Glomerular visceral epithelial cell (primary cell): ENCODE results near the gene KPNA4.
"Not testable (repeated sequence)": the region's sequence is repeated elsewhere in the genome, so short reads cannot be mapped to it uniquely, and the experiment has no call there.

Source experiments
- DNase-seq: peaks from one replicate; pipeline ENCODE4 v3.0.0-alpha.2; 2016; ENCODE audit errors: extremely low spot score

KPNA4 gene

GRCh38 chr3:160490166-160490565 is 75.2 kb downstream of the KPNA4 start:
- DNase-seq: no peak

GRCh38 chr3:160486459-160486869 is 78.9 kb downstream of the KPNA4 start:
- peak; percentile 48 for DNase-seq

GRCh38 chr3:160482796-160483195 is 82.6 kb downstream of the KPNA4 start:
- DNase-seq: no peak

GRCh38 chr3:160481856-160482255 is 83.5 kb downstream of the KPNA4 start:
- no peak for DNase-seq

GRCh38 chr3:160480931-160481330 is 84.4 kb downstream of the KPNA4 start:
- DNase-seq: peak; percentile 53

GRCh38 chr3:160479376-160479775 is 86.0 kb downstream of the KPNA4 start:
- DNase-seq: no peak

GRCh38 chr3:160478338-160478737 is 87.0 kb downstream of the KPNA4 start:
- no peak for DNase-seq

- no peak for DNase-seq
These were observed 87.6 kb downstream of the KPNA4 start for GRCh38 chr3:160477750-160478149.

GRCh38 chr3:160475884-160476283 is 89.5 kb downstream of the KPNA4 start:
- no peak for DNase-seq

GRCh38 chr3:160475153-160475552 is 90.2 kb downstream of the KPNA4 start:
- no peak for DNase-seq

- peak; percentile 17 for DNase-seq
These were observed 90.9 kb downstream of the KPNA4 start for GRCh38 chr3:160474416-160474838.

GRCh38 chr3:160473978-160474377 is 91.4 kb downstream of the KPNA4 start:
- peak; percentile 70 for DNase-seq

GRCh38 chr3:160473221-160473620 is 92.2 kb downstream of the KPNA4 start:
- DNase-seq: peak; percentile 71

- DNase-seq: peak; percentile 63
These were observed 93.0 kb downstream of the KPNA4 start for GRCh38 chr3:160472344-160472743.

- no peak for DNase-seq
These were observed 93.5 kb downstream of the KPNA4 start for GRCh38 chr3:160471892-160472291.

GRCh38 chr3:160470181-160470580 is 95.2 kb downstream of the KPNA4 start:
- DNase-seq: no peak

- DNase-seq: no peak
These were observed 100.4 kb downstream of the KPNA4 start for GRCh38 chr3:160464971-160465370.

- DNase-seq: no peak
These were observed 101.0 kb downstream of the KPNA4 start for GRCh38 chr3:160464321-160464720.

GRCh38 chr3:160460033-160460432 is 105.3 kb downstream of the KPNA4 start:
- no peak for DNase-seq

GRCh38 chr3:160459450-160459970 is 105.9 kb downstream of the KPNA4 start:
- DNase-seq: no peak

GRCh38 chr3:160458151-160458550 is 107.2 kb downstream of the KPNA4 start:
- no peak for DNase-seq

- DNase-seq: no peak
These were observed 109.5 kb downstream of the KPNA4 start for GRCh38 chr3:160455846-160456245.

- no peak for DNase-seq
These were observed 110.4 kb downstream of the KPNA4 start for GRCh38 chr3:160454995-160455394.

- not testable (repeated sequence) for DNase-seq
These were observed 113.1 kb downstream of the KPNA4 start for GRCh38 chr3:160452251-160452650.
